H9 (cell line): Measurements from ENCODE around the gene PPP2CA. TPM values are rescaled to one million over a fixed set of nuclear protein-coding genes. Genes with fewer than 3 reads are reported as not detected.

Experiments used
- DNase-seq: peaks from one replicate; pipeline ENCODE4 v3.0.0-alpha.2; 2017
- H2AFZ ChIP-seq: one replicate; pipeline ENCODE4 v1.6.1; 2013; ENCODE audit warnings: mild to moderate bottlenecking, low read length, control low read depth, moderate library complexity
- H2AK5ac ChIP-seq: 2 replicates; pipeline ENCODE4 v1.6.1; 2013; ENCODE audit warnings: low read length, control low read depth, mixed read lengths; ENCODE audit not compliant: insufficient read length
- H2BK120ac ChIP-seq: one replicate; pipeline ENCODE4 v1.6.1; 2013; ENCODE audit warnings: low read depth, mild to moderate bottlenecking, low read length, control low read depth, inconsistent platforms; ENCODE audit not compliant: poor library complexity, severe bottlenecking
- H2BK12ac ChIP-seq: 2 replicates; pipeline ENCODE4 v1.6.1; 2013; ENCODE audit warnings: low read length, control low read depth, mixed read lengths, low read depth; ENCODE audit not compliant: insufficient read length
- H2BK15ac ChIP-seq: 2 replicates; pipeline ENCODE4 v1.6.1; 2013; ENCODE audit warnings: low read depth, low read length, control low read depth
- H2BK20ac ChIP-seq: one replicate; pipeline ENCODE4 v1.6.1; 2013; ENCODE audit warnings: low read depth, mild to moderate bottlenecking, low read length, control low read depth, inconsistent platforms; ENCODE audit not compliant: poor library complexity, severe bottlenecking
- H2BK5ac ChIP-seq: 2 replicates; pipeline ENCODE4 v1.6.1; 2013; ENCODE audit warnings: low read length, control low read depth, mixed read lengths; ENCODE audit not compliant: insufficient read length
- H3K14ac ChIP-seq: 2 replicates; pipeline ENCODE4 v1.6.1; 2013; ENCODE audit warnings: low read length, control low read depth; ENCODE audit not compliant: insufficient read depth
- H3K18ac ChIP-seq: 2 replicates; pipeline ENCODE4 v1.6.1; 2013; ENCODE audit warnings: low read depth, mild to moderate bottlenecking, mixed read lengths, low read length, control low read depth; ENCODE audit not compliant: insufficient read length
- H3K23ac ChIP-seq: 2 replicates; pipeline ENCODE4 v1.6.1; 2013; ENCODE audit warnings: low read length, control low read depth, mixed read lengths, low read depth; ENCODE audit not compliant: insufficient read length
- H3K23me2 ChIP-seq: 2 replicates; pipeline ENCODE4 v1.6.1; 2013; ENCODE audit warnings: low read depth, mild to moderate bottlenecking, mixed read lengths, low read length, control low read depth; ENCODE audit not compliant: insufficient read length, poor library complexity, severe bottlenecking
- H3K27ac ChIP-seq: 2 replicates; pipeline ENCODE4 v1.5.1; 2013; ENCODE audit warnings: low read length, control low read depth, mixed read lengths, low read depth; ENCODE audit not compliant: insufficient read length
- H3K27me3 ChIP-seq: 2 replicates; pipeline ENCODE4 v1.6.1; 2013; ENCODE audit warnings: low read length, control low read depth, inconsistent platforms; ENCODE audit not compliant: insufficient read depth
- H3K4ac ChIP-seq: 2 replicates; pipeline ENCODE4 v1.6.1; 2013; ENCODE audit warnings: low read depth, mild to moderate bottlenecking, control low read depth, inconsistent platforms, low read length, moderate library complexity
- H3K4me1 ChIP-seq: 2 replicates; pipeline ENCODE4 v1.6.1; 2013; ENCODE audit warnings: low read length, control low read depth, inconsistent platforms; ENCODE audit not compliant: insufficient read depth
- H3K4me2 ChIP-seq: 2 replicates; pipeline ENCODE4 v1.6.1; 2013; ENCODE audit warnings: low read length, control low read depth, mixed read lengths; ENCODE audit not compliant: insufficient read length, insufficient read depth
- H3K56ac ChIP-seq: 2 replicates; pipeline ENCODE4 v1.6.1; 2013; ENCODE audit warnings: low read depth, mild to moderate bottlenecking, mixed read lengths, low read length, control low read depth; ENCODE audit not compliant: insufficient read length
- H3K79me1 ChIP-seq: 2 replicates; pipeline ENCODE4 v1.6.1; 2013; ENCODE audit warnings: low read depth, mild to moderate bottlenecking, moderate library complexity, low read length, control low read depth, inconsistent platforms; ENCODE audit not compliant: insufficient read depth, poor library complexity, severe bottlenecking
- H3K79me2 ChIP-seq: 2 replicates; pipeline ENCODE4 v1.6.1; 2013; ENCODE audit warnings: low read length, control low read depth, inconsistent platforms; ENCODE audit not compliant: insufficient read depth
- H3K9ac ChIP-seq: 2 replicates; pipeline ENCODE4 v1.6.1; 2013; ENCODE audit warnings: low read length, control low read depth, mixed read lengths; ENCODE audit not compliant: insufficient read length; ENCODE audit errors: extremely low read depth
- H3K9me3 ChIP-seq: one replicate; pipeline ENCODE4 v1.6.1; 2013; ENCODE audit warnings: low read depth, low read length, inconsistent platforms; ENCODE audit not compliant: control insufficient read depth
- H3T11ph ChIP-seq: one replicate; pipeline ENCODE4 v1.6.1; 2013; ENCODE audit warnings: mild to moderate bottlenecking, low read length, control low read depth, inconsistent platforms
- H4K20me1 ChIP-seq: one replicate; pipeline ENCODE4 v1.6.1; 2013; ENCODE audit not compliant: control insufficient read depth, insufficient read length, insufficient read depth
- H4K5ac ChIP-seq: 2 replicates; pipeline ENCODE4 v1.6.1; 2013; ENCODE audit warnings: low read depth, mild to moderate bottlenecking, mixed read lengths, low read length, control low read depth; ENCODE audit not compliant: insufficient read length
- H4K8ac ChIP-seq: replicated peaks from 2 replicates; pipeline ENCODE4 v1.6.1; 2013; ENCODE audit warnings: low read length, control low read depth, mixed read lengths, low read depth; ENCODE audit not compliant: insufficient read length
- H4K91ac ChIP-seq: 2 replicates; pipeline ENCODE4 v1.6.1; 2013; ENCODE audit warnings: low read depth, mild to moderate bottlenecking, moderate library complexity, mixed read lengths, low read length, control low read depth; ENCODE audit not compliant: insufficient read length
- H3K27ac Mint-ChIP-seq, 3 experiments: 2 replicates in 2 of 3; 3 replicates in 1 of 3; pipeline ENCODE4 v1.8.0; 2020 to 2021; ENCODE audit warnings: mixed read lengths in 3 of 3, mild to moderate bottlenecking in 1 of 3, moderate library complexity in 1 of 3
- H3K27me3 Mint-ChIP-seq: 2 replicates; pipeline ENCODE4 v1.8.0; 2021; ENCODE audit warnings: low read depth, mild to moderate bottlenecking, moderate library complexity, mixed read lengths
- H3K36me3 Mint-ChIP-seq, 3 experiments: 2 replicates in 2 of 3; 3 replicates in 1 of 3; pipeline ENCODE4 v1.8.0; 2020 to 2021; ENCODE audit warnings: low read depth in 3 of 3, mixed read lengths in 3 of 3; ENCODE audit not compliant: insufficient read depth in 1 of 3
- H3K4me1 Mint-ChIP-seq, 2 experiments: 2 replicates each; pipeline ENCODE4 v1.8.0; 2020; ENCODE audit warnings: mixed read lengths in 2 of 2
- H3K4me3 Mint-ChIP-seq, 2 experiments: 2 replicates in 1 of 2; 3 replicates in 1 of 2; pipeline ENCODE4 v1.8.0; 2020 to 2021; ENCODE audit warnings: mild to moderate bottlenecking in 2 of 2, mixed read lengths in 2 of 2, moderate library complexity in 1 of 2
- H3K9me3 Mint-ChIP-seq, 2 experiments: 2 replicates in 1 of 2; 3 replicates in 1 of 2; pipeline ENCODE4 v1.8.0; 2020; ENCODE audit warnings: mild to moderate bottlenecking in 2 of 2, mixed read lengths in 2 of 2, moderate library complexity in 1 of 2
- CTCF ChIP-seq: fragments of 200-600 bp; sonication (generic); conservative IDR thresholded peaks from 3 replicates; pipeline ENCODE4 v1.8.0; 2021; ENCODE audit warnings: antibody characterized with exemption, mild to moderate bottlenecking
- total RNA-seq: library from RNA; stranded (reverse); gene quantifications from 2 replicates; pipeline ENCODE4 v1.2.1, GENCODE V29; 2021

PPP2CA gene
- total RNA-seq, 1 experiment from 2014 or later: 244 TPM

- Histone ChIP-seq H3K9ac (no peak overlapping the region), H3K56ac (no peak overlapping the region), H3K79me1 (no peaks in the 10 kb centered on the region), H3K23me2 (peaks cover 8% of the 10 kb centered on the region), H3K14ac (no peak overlapping the region), H3K4ac (no peak overlapping the region), H3K4me1 (peaks cover 2% of the 10 kb centered on the region; the same call in 1 of the 2 replicates), H2BK15ac (no peak overlapping the region), H3K27me3 (no peaks in the 10 kb centered on the region), H4K91ac (no peak overlapping the region), H4K20me1 (no peaks in the 10 kb centered on the region), H2AFZ (no peak overlapping the region), H2BK120ac (no peak overlapping the region), H3K23ac (no peak overlapping the region), H4K5ac (no peak overlapping the region), H2BK5ac (no peak overlapping the region), H3K9me3 (no peaks in the 10 kb centered on the region), H3K4me2 (no peak overlapping the region), H2BK12ac (no peak overlapping the region), H2BK20ac (no peak overlapping the region), H3K27ac (no peak overlapping the region), H3K18ac (no peak overlapping the region), H4K8ac (no peak overlapping the region), H3T11ph (no peak overlapping the region), H2AK5ac (no peak overlapping the region), H3K79me2 (peaks cover 20% of the 10 kb centered on the region; the same call in 1 of the 2 replicates)
- no peak for DNase-seq
- Mint-ChIP-seq H3K9me3 (no peaks in the 10 kb centered on the region; a peak in 1 of 5 replicates), H3K27ac (no peak overlapping the region), H3K4me3 (no peak overlapping the region), H3K4me1 (peaks cover 18 to 22% of the 10 kb centered on the region in 2 experiments), H3K36me3 (peaks cover 6 to 19% (median 16%) of the 10 kb centered on the region in 3 experiments), H3K27me3 (no peaks in the 10 kb centered on the region)
- no peak for TF ChIP-seq CTCF
Observed at GRCh38 chr5:134228624-134229023, 2.8 kb upstream of the PPP2CA start.
